GM12865 (cell line): Measurements from ENCODE around the gene CCDC178.

Experiments used
- DNase-seq: peaks from one replicate; pipeline ENCODE4 v3.0.0; 2010; ENCODE audit warnings: low read depth
- H3K4me3 ChIP-seq: 2 replicates; pipeline ENCODE4 v1.5.1; 2011; ENCODE audit warnings: mild to moderate bottlenecking, low read depth, low read length, control low read depth
- TF ChIP-seq, protein P1 (sequence below): IDR thresholded peaks from 2 replicates; pipeline ENCODE4 v1.5.1; 2011; ENCODE audit warnings: low read length, control low read depth, low read depth, inconsistent platforms; ENCODE audit not compliant: insufficient read depth; ENCODE audit errors: missing control alignments

The CCDC178 gene

DNA sequence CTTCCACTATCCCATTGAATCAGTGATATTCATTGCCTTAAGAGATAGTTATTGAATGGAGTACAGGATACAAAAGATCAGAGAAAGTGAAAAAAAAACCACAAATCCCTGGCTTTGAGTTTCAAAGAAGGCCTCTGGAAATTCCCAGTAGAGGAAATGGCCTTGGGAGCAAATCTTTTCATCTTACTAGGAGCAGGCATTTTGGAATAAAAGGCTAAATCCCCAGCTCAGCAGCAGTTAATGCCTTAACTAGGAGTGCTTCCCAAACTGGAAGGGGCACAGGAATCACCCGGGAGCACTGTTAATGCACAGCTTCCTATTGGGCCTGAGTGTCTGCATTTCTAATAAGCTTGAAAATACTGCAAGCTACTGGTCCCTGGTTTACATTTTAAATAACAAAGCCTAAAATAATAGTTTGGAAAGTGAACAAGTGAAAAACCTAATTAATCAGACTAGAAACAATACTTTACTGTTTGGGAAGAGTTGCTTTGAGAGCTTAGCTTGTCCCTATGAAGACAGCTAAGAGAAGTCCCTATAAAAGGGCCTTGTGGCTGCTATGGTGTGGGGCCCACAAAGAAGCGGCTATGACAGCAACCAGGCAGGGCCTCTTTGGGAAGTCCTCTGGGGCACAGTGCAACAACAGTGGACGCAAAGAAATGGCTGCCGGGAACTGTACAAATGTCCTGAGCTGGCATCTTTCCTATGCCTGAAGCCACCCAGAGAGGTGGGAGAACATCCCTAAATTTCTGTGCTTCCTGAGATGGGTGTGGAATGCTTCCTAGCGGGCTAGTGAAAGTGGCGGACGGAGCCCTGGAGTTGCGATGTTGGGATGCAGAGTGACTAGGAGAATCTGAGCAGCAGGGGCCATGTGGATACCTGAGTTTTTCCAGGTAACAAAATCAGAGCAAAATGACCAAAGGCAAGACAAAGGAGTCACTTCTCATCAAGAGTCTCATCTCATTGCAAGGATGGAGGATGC is 550.6 kb downstream of the CCDC178 start:
- TF ChIP-seq, protein P1, sequence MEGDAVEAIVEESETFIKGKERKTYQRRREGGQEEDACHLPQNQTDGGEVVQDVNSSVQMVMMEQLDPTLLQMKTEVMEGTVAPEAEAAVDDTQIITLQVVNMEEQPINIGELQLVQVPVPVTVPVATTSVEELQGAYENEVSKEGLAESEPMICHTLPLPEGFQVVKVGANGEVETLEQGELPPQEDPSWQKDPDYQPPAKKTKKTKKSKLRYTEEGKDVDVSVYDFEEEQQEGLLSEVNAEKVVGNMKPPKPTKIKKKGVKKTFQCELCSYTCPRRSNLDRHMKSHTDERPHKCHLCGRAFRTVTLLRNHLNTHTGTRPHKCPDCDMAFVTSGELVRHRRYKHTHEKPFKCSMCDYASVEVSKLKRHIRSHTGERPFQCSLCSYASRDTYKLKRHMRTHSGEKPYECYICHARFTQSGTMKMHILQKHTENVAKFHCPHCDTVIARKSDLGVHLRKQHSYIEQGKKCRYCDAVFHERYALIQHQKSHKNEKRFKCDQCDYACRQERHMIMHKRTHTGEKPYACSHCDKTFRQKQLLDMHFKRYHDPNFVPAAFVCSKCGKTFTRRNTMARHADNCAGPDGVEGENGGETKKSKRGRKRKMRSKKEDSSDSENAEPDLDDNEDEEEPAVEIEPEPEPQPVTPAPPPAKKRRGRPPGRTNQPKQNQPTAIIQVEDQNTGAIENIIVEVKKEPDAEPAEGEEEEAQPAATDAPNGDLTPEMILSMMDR: no peak
- H3K4me3 ChIP-seq: no peak overlapping the region
- no peak for DNase-seq

DNA sequence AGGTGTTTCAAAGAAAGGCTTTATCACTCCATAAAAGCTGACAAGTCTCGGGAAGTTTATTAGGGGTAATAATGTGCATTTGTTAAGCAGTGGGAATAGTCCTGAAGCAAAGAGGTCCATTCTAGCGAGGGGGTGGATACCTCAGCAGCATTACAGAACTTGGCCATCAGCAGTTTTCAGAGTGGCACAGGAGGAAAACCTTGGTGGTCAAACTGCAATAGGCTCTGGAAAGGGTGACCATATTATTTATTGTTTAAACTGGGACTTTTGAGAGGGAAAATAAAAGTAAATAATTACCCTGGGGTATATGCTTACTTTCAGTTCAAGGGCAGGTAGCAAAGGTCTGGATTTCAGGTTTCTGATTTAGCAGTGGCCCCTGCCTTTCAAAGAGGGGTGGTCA is 552.2 kb downstream of the CCDC178 start:
- DNase-seq: no peak
- H3K4me3 ChIP-seq: no peak overlapping the region
- TF ChIP-seq, protein P1: no peak
